ENCODE measurements around the gene UMOD.

GRCh38 chr16:20301840-20302239 is 50.7 kb downstream of the UMOD start:
- TF ChIP-seq, protein P1, sequence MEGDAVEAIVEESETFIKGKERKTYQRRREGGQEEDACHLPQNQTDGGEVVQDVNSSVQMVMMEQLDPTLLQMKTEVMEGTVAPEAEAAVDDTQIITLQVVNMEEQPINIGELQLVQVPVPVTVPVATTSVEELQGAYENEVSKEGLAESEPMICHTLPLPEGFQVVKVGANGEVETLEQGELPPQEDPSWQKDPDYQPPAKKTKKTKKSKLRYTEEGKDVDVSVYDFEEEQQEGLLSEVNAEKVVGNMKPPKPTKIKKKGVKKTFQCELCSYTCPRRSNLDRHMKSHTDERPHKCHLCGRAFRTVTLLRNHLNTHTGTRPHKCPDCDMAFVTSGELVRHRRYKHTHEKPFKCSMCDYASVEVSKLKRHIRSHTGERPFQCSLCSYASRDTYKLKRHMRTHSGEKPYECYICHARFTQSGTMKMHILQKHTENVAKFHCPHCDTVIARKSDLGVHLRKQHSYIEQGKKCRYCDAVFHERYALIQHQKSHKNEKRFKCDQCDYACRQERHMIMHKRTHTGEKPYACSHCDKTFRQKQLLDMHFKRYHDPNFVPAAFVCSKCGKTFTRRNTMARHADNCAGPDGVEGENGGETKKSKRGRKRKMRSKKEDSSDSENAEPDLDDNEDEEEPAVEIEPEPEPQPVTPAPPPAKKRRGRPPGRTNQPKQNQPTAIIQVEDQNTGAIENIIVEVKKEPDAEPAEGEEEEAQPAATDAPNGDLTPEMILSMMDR (IDR thresholded peaks at IDR 0.05; ENCODE audit: insufficient read depth, low read length) = no peak
- no peak for TF ChIP-seq GABPA (IDR thresholded peaks at IDR 0.05; ENCODE audit: low read depth)

Data from HL-60 (cell line).